Measurements from ENCODE around the gene SLC12A8.

The SLC12A8 gene

DNA sequence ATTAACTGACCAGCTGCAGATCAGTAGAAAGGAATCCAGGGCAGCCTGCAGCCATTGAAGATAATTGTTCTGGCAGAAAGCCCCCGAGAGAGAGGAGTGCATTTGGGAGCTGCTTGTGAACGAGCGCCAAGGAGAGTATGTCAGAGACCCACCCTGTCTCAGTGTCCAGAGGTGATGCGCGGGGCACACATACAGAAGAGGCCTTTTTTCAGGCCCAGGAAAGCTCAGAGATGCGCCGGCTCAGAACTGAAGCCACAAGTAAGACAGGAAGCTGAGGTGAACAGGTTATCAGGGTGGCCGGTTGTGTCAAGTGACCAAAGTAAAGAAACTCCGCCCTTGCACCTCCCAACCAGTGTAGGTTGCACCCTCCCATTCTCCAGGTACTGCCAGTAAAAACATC lies 96.9 kb downstream of the SLC12A8 start:
- no peak for DNase-seq
- POLR2A ChIA-PET, result no interaction called here

GRCh38 chr3:125112981-125113380 lies 99.6 kb downstream of the SLC12A8 start:
- Histone ChIP-seq H3K9me3 (ENCODE audit: control extremely low read depth in 1 of 5, control insufficient read depth in 4 of 5, insufficient read depth in 2 of 5, low read depth in 1 of 5, low read length in 4 of 5) (no peaks in the 10 kb centered on the region), H3K27ac (ENCODE audit: insufficient read depth in 1 of 2, low read depth in 1 of 2, low read length in 2 of 2, poor library complexity in 1 of 2, severe bottlenecking in 2 of 2) (no peak overlapping the region), H3K27me3 (replicated peaks in 2 of 5; ENCODE audit: control insufficient read depth in 4 of 5, insufficient read depth in 5 of 5, low read length in 4 of 5) (no peaks in the 10 kb centered on the region), H3K4me1 (ENCODE audit: control extremely low read depth in 1 of 4, control insufficient read depth in 4 of 4, insufficient read depth in 4 of 4, low read length in 3 of 4) (no peaks in the 10 kb centered on the region), H3K36me3 (ENCODE audit: control insufficient read depth in 4 of 4, insufficient read depth in 4 of 4, low read length in 3 of 4) (no peaks in the 10 kb centered on the region), H3K4me3 (ENCODE audit: control insufficient read depth in 1 of 7, extremely low read depth in 1 of 7, insufficient read depth in 4 of 7, low read depth in 2 of 7, low read length in 6 of 7) (no peak overlapping the region)
- POLR2A ChIA-PET, result no interaction called here
- DNase-seq, result no peak
- WGBS (ENCODE audit: insufficient coverage), result 100% methylated on average over 1 of the region's 1 CpG
- CTCF ChIA-PET, result interaction anchor here (0.7 kb wide), 1 partner anchor 8 kb away, joined by 3 read pairs; no protein-coding TSS in a partner anchor

More for the DNA sequence above, 96.9 kb downstream of the SLC12A8 start:
- H3K4me1 ChIP-seq (ENCODE audit: control extremely low read depth in 1 of 4, control insufficient read depth in 4 of 4, insufficient read depth in 4 of 4, low read length in 3 of 4), result peaks cover 0 to 8% (median 0%) of the 10 kb centered on the region in 4 experiments
- no peak overlapping the region for H3K4me3 ChIP-seq (ENCODE audit: control insufficient read depth in 1 of 7, extremely low read depth in 1 of 7, insufficient read depth in 4 of 7, low read depth in 2 of 7, low read length in 6 of 7)
- H3K9me3 ChIP-seq (ENCODE audit: control extremely low read depth in 1 of 5, control insufficient read depth in 4 of 5, insufficient read depth in 2 of 5, low read depth in 1 of 5, low read length in 4 of 5), result no peaks in the 10 kb centered on the region
- H3K36me3 ChIP-seq (ENCODE audit: control insufficient read depth in 4 of 4, insufficient read depth in 4 of 4, low read length in 3 of 4), result no peaks in the 10 kb centered on the region
- 97% methylated on average over 9 of the region's 9 CpGs for WGBS (ENCODE audit: insufficient coverage)
- CTCF ChIA-PET, result interaction anchor here (0.5 kb wide), 1 partner anchor 18 kb away, joined by 4 read pairs; no protein-coding TSS in a partner anchor
- no peak overlapping the region for H3K27ac ChIP-seq (ENCODE audit: insufficient read depth in 1 of 2, low read depth in 1 of 2, low read length in 2 of 2, poor library complexity in 1 of 2, severe bottlenecking in 2 of 2)
- H3K27me3 ChIP-seq (replicated peaks in 2 of 5; ENCODE audit: control insufficient read depth in 4 of 5, insufficient read depth in 5 of 5, low read length in 4 of 5), result no peaks in the 10 kb centered on the region

DNA sequence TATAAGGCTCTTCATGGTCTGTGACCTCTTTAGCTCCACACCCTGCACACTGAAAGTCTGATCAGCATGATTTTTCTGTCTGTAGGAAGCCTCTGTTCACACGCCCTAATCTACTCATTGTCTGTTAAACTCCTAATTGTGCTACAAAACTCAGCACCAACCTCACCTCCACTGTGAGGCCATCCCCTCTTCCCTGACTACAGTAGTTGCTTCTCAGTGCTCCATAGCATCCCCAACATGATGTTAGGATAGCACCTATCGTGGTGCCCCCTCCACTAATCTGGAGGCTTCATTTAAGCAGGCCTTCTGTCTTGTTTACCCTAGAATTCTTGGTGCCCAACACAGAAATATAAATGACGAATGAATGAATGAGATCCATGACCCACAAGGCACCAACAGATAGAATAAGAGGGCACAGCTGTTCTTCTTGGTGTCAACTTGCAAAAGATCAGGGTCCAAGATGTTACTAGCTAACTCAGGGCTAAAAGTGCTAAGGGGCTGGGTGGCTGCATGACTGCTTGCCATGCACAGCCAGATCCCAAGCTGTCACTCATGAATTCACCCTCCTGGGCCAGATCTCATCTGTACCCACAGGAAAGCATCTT lies 101.6 kb downstream of the SLC12A8 start:
- Histone ChIP-seq H3K9me3 (ENCODE audit: control extremely low read depth in 1 of 5, control insufficient read depth in 4 of 5, insufficient read depth in 2 of 5, low read depth in 1 of 5, low read length in 4 of 5) (no peaks in the 10 kb centered on the region), H3K4me3 (ENCODE audit: control insufficient read depth in 1 of 7, extremely low read depth in 1 of 7, insufficient read depth in 4 of 7, low read depth in 2 of 7, low read length in 6 of 7) (no peak overlapping the region), H3K27ac (ENCODE audit: insufficient read depth in 1 of 2, low read depth in 1 of 2, low read length in 2 of 2, poor library complexity in 1 of 2, severe bottlenecking in 2 of 2) (no peak overlapping the region), H3K27me3 (replicated peaks in 2 of 5; ENCODE audit: control insufficient read depth in 4 of 5, insufficient read depth in 5 of 5, low read length in 4 of 5) (no peaks in the 10 kb centered on the region), H3K36me3 (ENCODE audit: control insufficient read depth in 4 of 4, insufficient read depth in 4 of 4, low read length in 3 of 4) (no peaks in the 10 kb centered on the region), H3K4me1 (ENCODE audit: control extremely low read depth in 1 of 4, control insufficient read depth in 4 of 4, insufficient read depth in 4 of 4, low read length in 3 of 4) (no peaks in the 10 kb centered on the region)
- WGBS (ENCODE audit: insufficient coverage), result 100% methylated on average over 2 of the region's 3 CpGs
- DNase-seq, result no peak
- POLR2A ChIA-PET, result no interaction called here
- CTCF ChIA-PET, result interaction anchor here (0.7 kb wide), 1 partner anchor 53 kb away, joined by 3 read pairs; no protein-coding TSS in a partner anchor

- Histone ChIP-seq H3K4me1 (ENCODE audit: control extremely low read depth in 1 of 4, control insufficient read depth in 4 of 4, insufficient read depth in 4 of 4, low read length in 3 of 4) (no peaks in the 10 kb centered on the region), H3K36me3 (ENCODE audit: control insufficient read depth in 4 of 4, insufficient read depth in 4 of 4, low read length in 3 of 4) (no peaks in the 10 kb centered on the region), H3K4me3 (ENCODE audit: control insufficient read depth in 1 of 7, extremely low read depth in 1 of 7, insufficient read depth in 4 of 7, low read depth in 2 of 7, low read length in 6 of 7) (no peak overlapping the region), H3K27ac (ENCODE audit: insufficient read depth in 1 of 2, low read depth in 1 of 2, low read length in 2 of 2, poor library complexity in 1 of 2, severe bottlenecking in 2 of 2) (no peak overlapping the region), H3K27me3 (replicated peaks in 2 of 5; ENCODE audit: control insufficient read depth in 4 of 5, insufficient read depth in 5 of 5, low read length in 4 of 5) (no peaks in the 10 kb centered on the region), H3K9me3 (ENCODE audit: control extremely low read depth in 1 of 5, control insufficient read depth in 4 of 5, insufficient read depth in 2 of 5, low read depth in 1 of 5, low read length in 4 of 5) (no peaks in the 10 kb centered on the region)
- WGBS (ENCODE audit: insufficient coverage), result 95% methylated on average over 9 of the region's 10 CpGs
- CTCF ChIA-PET, result no interaction called here
- POLR2A ChIA-PET, result no interaction called here
- DNase-seq, result peak in 1 of 3 donors; percentile 17
Measured at GRCh38 chr3:125110016-125110875, 102.3 kb downstream of the SLC12A8 start.

DNA sequence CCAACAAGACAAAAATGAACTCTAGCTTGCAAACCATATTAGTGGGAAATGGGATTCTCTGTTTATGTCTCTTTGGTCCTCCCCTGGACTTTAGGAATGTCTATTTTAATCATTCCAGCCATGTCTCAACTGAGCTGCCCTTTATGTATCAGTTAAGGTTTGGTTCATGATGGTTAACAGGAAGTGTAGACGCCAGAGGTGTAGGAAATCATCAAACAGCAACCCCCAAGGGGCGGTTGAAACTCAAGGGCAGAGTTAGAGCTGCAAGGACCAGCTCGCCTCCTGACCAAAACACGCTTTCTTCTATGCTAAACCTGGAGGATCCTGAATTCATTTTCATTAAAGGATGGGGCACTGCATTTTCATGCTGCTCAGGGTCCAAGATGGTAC lies 103.0 kb downstream of the SLC12A8 start:
- 85% methylated on average over 4 of the region's 4 CpGs for WGBS (ENCODE audit: insufficient coverage)
- no peaks in the 10 kb centered on the region for H3K36me3 ChIP-seq (ENCODE audit: control insufficient read depth in 4 of 4, insufficient read depth in 4 of 4, low read length in 3 of 4)
- H3K9me3 ChIP-seq (ENCODE audit: control extremely low read depth in 1 of 5, control insufficient read depth in 4 of 5, insufficient read depth in 2 of 5, low read depth in 1 of 5, low read length in 4 of 5), result no peaks in the 10 kb centered on the region
- no peak overlapping the region for H3K4me3 ChIP-seq (ENCODE audit: control insufficient read depth in 1 of 7, extremely low read depth in 1 of 7, insufficient read depth in 4 of 7, low read depth in 2 of 7, low read length in 6 of 7)
- H3K27me3 ChIP-seq (replicated peaks in 2 of 5; ENCODE audit: control insufficient read depth in 4 of 5, insufficient read depth in 5 of 5, low read length in 4 of 5), result no peaks in the 10 kb centered on the region
- DNase-seq, result no peak
- ChIA-PET CTCF (no interaction called here), POLR2A (no interaction called here)
- H3K27ac ChIP-seq (ENCODE audit: insufficient read depth in 1 of 2, low read depth in 1 of 2, low read length in 2 of 2, poor library complexity in 1 of 2, severe bottlenecking in 2 of 2), result no peak overlapping the region
- H3K4me1 ChIP-seq (ENCODE audit: control extremely low read depth in 1 of 4, control insufficient read depth in 4 of 4, insufficient read depth in 4 of 4, low read length in 3 of 4), result no peaks in the 10 kb centered on the region

GRCh38 chr3:125108833-125109535 lies 103.6 kb downstream of the SLC12A8 start:
- DNase-seq, result no peak
- Histone ChIP-seq H3K36me3 (ENCODE audit: control insufficient read depth in 4 of 4, insufficient read depth in 4 of 4, low read length in 3 of 4) (no peaks in the 10 kb centered on the region), H3K27ac (ENCODE audit: insufficient read depth in 1 of 2, low read depth in 1 of 2, low read length in 2 of 2, poor library complexity in 1 of 2, severe bottlenecking in 2 of 2) (no peak overlapping the region), H3K4me1 (ENCODE audit: control extremely low read depth in 1 of 4, control insufficient read depth in 4 of 4, insufficient read depth in 4 of 4, low read length in 3 of 4) (no peaks in the 10 kb centered on the region), H3K9me3 (ENCODE audit: control extremely low read depth in 1 of 5, control insufficient read depth in 4 of 5, insufficient read depth in 2 of 5, low read depth in 1 of 5, low read length in 4 of 5) (no peaks in the 10 kb centered on the region), H3K27me3 (replicated peaks in 2 of 5; ENCODE audit: control insufficient read depth in 4 of 5, insufficient read depth in 5 of 5, low read length in 4 of 5) (no peaks in the 10 kb centered on the region), H3K4me3 (ENCODE audit: control insufficient read depth in 1 of 7, extremely low read depth in 1 of 7, insufficient read depth in 4 of 7, low read depth in 2 of 7, low read length in 6 of 7) (no peak overlapping the region)
- ChIA-PET POLR2A (no interaction called here), CTCF (no interaction called here)
- 94% methylated on average over 5 of the region's 9 CpGs for WGBS (ENCODE audit: insufficient coverage)
